Activated CD4-positive, alpha-beta T cell treated with anti-CD3 and anti-CD28 coated beads for 24 hours (primary cell): ENCODE data around the gene SPTBN5.

ENCODE experiments used
- DNase-seq, 2 donors: peaks; one replicate each; pipeline ENCODE4 v3.0.0-alpha.2; 2020; ENCODE audit warnings: low read depth in 2 of 2

SPTBN5 gene

GRCh38 chr15:41847206-41847605, 46.6 kb downstream of the SPTBN5 start:
- no peak for DNase-seq

- DNase-seq: no peak
These were observed 49.0 kb downstream of the SPTBN5 start for GRCh38 chr15:41844814-41845213.

- DNase-seq: no peak
These were observed 50.3 kb downstream of the SPTBN5 start for GRCh38 chr15:41843571-41843970.

GRCh38 chr15:41842229-41842628, 51.6 kb downstream of the SPTBN5 start:
- DNase-seq: no peak

GRCh38 chr15:41841131-41841530, 52.7 kb downstream of the SPTBN5 start:
- no peak for DNase-seq

- DNase-seq: no peak
These were observed 53.2 kb downstream of the SPTBN5 start for GRCh38 chr15:41840673-41841072.

GRCh38 chr15:41839781-41840491, 53.9 kb downstream of the SPTBN5 start:
- DNase-seq: no peak

GRCh38 chr15:41838400-41838897, 55.4 kb downstream of the SPTBN5 start, which contains the start of gene PLA2G4B:
TSS of gene PLA2G4B (plus strand) at chr15:41838847. CDS start at chr15:41838914, 67 bp downstream.
- no peak for DNase-seq

GRCh38 chr15:41836713-41837454, 57.0 kb downstream of the SPTBN5 start:
- DNase-seq: no peak

GRCh38 chr15:41836073-41836472, 57.8 kb downstream of the SPTBN5 start:
- no peak for DNase-seq

GRCh38 chr15:41834096-41834495, 59.8 kb downstream of the SPTBN5 start:
- DNase-seq: no peak

- no peak for DNase-seq
These were observed 61.0 kb downstream of the SPTBN5 start for GRCh38 chr15:41832875-41833274.

GRCh38 chr15:41832208-41832607, 61.6 kb downstream of the SPTBN5 start:
- no peak for DNase-seq

- DNase-seq: peak in 1 of 2 donors; percentile 18
These were observed 62.6 kb downstream of the SPTBN5 start for GRCh38 chr15:41831291-41831690.

- no peak for DNase-seq
These were observed 63.8 kb downstream of the SPTBN5 start for GRCh38 chr15:41829959-41830646.

GRCh38 chr15:41828807-41829141, 65.1 kb downstream of the SPTBN5 start:
- no peak for DNase-seq

GRCh38 chr15:41827880-41828806, 65.7 kb downstream of the SPTBN5 start, which contains the start of gene JMJD7:
TSS of gene JMJD7 (plus strand) at chr15:41828092. CDS start at chr15:41828125, 33 bp downstream.
- peak; percentile 97 to 98 for DNase-seq

- DNase-seq: peak in 1 of 2 donors; percentile 6
These were observed 66.5 kb downstream of the SPTBN5 start for GRCh38 chr15:41827290-41827879.

GRCh38 chr15:41825572-41826535, 68.0 kb downstream of the SPTBN5 start:
- no peak for DNase-seq

GRCh38 chr15:41825145-41825544, 68.7 kb downstream of the SPTBN5 start:
- no peak for DNase-seq
